Measurements from ENCODE around the gene GPR89A. TPM values are rescaled to one million over a fixed set of nuclear protein-coding genes. Genes with fewer than 3 reads are reported as not detected.
"Not testable (repeated sequence)": the region's sequence is repeated elsewhere in the genome, so short reads cannot be mapped to it uniquely, and the experiment has no call there.

Gene GPR89A
- 43.9 and 52.4 TPM in 2 replicates for total RNA-seq
- polyA plus RNA-seq (2012), result 16.6 TPM

DNA sequence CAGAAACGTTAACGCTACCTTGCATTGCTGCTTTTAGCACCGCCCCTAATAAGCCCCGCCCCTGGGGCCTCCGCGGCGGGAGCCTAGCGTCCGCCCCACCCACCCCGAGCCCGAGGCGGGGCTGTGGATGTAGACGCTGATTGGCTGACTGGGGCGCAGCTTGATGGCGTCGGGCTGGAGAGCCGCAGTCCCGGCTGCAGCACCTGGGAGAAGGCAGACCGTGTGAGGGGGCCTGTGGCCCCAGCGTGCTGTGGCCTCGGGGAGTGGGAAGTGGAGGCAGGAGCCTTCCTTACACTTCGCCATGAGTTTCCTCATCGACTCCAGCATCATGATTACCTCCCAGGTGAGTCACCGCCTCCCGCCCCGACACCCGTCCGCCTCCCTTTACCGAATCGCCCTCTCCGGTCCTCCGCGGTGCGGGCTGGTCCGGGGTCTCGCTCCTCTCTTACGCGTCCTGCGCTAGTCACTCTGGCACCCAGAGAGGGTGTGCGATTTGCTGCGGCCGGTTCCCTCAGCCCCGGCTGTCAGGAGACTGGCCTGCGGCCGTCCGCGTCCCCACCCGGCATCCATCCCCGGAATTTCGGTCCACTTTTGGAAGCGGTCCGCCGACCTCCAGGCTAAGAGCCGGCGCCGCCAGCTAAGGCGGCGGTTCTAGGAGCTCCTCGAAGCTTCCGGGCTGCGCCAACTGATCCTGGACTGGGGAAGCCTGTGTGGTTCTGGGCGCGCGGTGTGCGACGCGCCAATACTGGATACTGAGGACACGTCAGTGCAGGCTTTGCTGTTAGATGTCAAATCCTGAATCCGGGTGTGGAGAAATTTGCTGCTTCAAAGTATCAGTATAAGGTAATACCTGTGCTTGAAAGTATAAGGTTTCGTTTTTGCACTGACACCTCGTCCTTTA is at the start of gene GPR89A:
Gene GPR89A, plus strand, starts transcription at position 156 of the 901 bp plus-strand sequence. Its CDS starts 146 bp downstream, at position 302.
- DNase-seq (ENCODE audit: low read depth), result peak; percentile 92

DNA sequence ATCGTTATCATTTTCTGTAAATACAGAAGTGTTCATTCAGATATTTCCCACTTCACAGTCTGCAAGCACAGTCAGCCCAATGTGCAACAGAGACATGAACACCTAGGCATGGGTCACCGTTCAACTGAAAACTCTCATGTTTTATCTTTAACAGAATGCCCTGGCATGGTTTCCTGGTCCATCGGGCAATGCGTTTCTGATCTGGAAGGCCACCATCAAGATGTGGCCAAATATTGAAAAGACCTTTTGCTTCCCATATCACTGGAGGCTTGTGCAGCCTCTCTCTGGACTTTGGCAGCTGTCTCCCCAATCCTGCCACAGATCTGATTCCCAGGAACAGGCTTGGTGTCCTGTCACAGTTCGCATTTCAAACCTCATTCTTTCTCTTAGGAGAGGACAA is 21.0 kb upstream of the GPR89A start:
- peak; percentile 1 for DNase-seq (ENCODE audit: low read depth)

GRCh38 chr1:145590806-145591205 is 17.0 kb upstream of the GPR89A start:
- not testable (repeated sequence) for DNase-seq (ENCODE audit: low read depth)

DNA sequence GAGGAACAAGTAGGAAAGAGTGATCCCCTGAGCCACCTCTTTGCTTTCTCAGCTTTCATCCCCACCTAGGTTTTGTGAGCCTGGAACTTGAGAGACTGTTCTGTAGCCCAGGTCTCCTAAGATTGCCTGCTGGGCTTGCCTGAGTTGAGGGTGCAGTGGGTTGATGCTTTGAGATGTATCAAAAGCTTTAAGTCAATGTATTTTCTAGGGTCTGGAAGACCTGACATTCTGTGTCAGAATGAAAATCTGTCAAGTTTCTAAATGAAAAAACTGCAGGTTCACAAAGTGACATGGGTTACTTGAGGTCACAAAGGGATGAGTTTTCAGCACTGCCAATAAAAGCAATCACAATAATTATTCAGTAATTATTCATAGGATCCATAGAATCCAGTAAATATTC is 15.4 kb upstream of the GPR89A start:
- DNase-seq (ENCODE audit: low read depth), result not testable (repeated sequence)

DNA sequence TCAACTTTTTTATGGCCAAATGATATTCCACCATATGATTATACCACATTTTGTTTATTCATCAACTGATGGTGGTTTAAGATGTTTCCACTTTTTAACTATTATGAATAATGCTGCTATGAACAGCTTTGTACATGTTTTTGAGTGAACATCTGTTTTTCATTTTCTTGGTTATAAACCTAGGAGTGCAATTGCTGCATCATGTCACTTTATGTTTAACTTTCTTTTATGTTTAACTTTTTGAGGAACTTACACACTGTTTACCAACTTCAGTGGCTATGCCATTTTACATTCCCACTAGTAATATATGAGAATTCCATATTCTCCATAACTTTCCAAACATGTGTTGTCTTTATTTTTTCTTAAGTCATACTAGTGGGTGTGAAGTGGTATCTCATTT is 12.4 kb upstream of the GPR89A start:
- not testable (repeated sequence) for DNase-seq (ENCODE audit: low read depth)

- not testable (repeated sequence) for DNase-seq (ENCODE audit: low read depth)
These were observed 11.6 kb upstream of the GPR89A start for GRCh38 chr1:145596236-145596635.

DNA sequence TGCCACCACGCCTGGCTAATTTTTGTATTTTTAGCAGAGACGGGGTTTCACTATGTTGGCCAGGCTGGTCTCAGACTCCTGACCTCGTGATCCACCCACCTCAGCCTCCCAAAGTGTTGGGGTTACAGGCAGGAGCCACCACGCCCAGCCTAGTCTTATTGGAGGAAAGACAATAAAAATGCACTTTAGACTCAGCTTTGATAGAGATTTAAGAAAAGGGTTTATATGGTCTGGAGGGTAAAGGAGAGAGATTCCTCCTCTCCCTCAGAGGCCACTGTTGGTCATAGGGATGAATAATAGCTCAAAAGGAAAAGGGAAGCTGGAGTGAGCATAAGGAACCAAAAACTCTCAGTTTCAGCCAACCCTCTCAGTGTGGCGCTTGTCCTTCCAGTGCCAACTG is 8.4 kb upstream of the GPR89A start:
- not testable (repeated sequence) for DNase-seq (ENCODE audit: low read depth)

- no peak for DNase-seq (ENCODE audit: low read depth)
These were observed 6.2 kb upstream of the GPR89A start for GRCh38 chr1:145601593-145601992.

DNA sequence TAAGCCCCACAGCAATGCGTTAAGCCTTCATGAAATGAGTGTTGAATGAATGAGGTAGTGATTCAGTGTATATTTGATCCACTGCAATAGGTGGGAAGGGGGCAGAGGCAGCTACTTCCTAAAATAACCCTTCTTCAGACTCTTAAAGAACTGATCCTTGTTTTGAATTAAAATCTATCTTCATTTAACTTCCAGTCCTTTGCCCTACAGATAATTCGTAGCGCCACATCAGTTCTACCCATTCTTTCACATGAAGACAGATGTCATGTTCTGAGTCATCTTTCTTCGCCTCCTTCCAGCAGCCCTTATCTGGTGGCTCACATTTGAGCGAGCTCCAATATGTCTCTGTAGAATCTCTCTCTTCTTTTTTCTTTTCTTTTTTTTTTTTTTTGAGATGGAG is 948 bp upstream of the GPR89A start:
- DNase-seq (ENCODE audit: low read depth), result not testable (repeated sequence)

DNA sequence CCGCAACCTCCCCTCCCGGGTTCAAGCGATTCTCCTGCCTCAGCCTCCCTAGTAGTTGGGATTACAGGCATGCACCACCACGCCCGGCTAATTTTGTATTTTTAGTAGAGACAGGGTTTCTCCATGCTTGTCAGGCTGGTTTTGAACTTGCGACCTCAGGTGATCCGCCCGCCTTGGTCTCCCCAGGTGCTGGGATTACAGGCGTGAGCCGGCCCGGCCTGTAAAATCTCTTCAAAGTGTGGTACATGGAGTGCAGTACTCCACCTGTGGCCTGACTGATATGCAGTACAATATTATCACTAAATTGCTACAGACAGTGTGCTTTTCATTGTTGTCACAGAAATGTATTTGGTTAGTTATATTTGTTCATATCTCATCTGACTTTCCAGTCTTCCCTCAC is 499 bp upstream of the GPR89A start:
- not testable (repeated sequence) for DNase-seq (ENCODE audit: low read depth)

- not testable (repeated sequence) for DNase-seq (ENCODE audit: low read depth)
These were observed 3.0 kb downstream of the GPR89A start for GRCh38 chr1:145610744-145611143.

GRCh38 chr1:145620073-145620472 is 12.3 kb downstream of the GPR89A start:
- DNase-seq (ENCODE audit: low read depth), result not testable (repeated sequence)

- DNase-seq (ENCODE audit: low read depth), result not testable (repeated sequence)
These were observed 14.4 kb downstream of the GPR89A start for GRCh38 chr1:145622177-145622576.

DNA sequence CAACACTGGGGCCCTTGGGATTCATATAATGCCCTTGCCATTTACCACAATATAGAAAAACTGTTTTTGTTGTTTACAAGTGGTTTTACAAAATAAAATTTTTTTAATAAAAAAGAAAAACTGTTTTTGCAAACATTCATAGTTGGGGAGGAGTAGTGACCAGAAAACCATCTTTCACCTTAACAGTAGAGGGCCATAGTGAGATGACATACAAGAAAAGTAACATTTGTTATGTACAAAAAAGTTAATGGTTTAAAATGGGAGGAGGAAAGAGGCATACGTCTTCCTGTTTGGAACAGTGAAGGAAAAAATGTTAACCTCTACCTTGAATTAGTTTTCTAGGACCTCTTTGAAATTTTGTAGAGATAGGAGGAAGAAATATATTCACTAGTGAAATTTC is 28.4 kb downstream of the GPR89A start:
- DNase-seq (ENCODE audit: low read depth), result not testable (repeated sequence)

DNA sequence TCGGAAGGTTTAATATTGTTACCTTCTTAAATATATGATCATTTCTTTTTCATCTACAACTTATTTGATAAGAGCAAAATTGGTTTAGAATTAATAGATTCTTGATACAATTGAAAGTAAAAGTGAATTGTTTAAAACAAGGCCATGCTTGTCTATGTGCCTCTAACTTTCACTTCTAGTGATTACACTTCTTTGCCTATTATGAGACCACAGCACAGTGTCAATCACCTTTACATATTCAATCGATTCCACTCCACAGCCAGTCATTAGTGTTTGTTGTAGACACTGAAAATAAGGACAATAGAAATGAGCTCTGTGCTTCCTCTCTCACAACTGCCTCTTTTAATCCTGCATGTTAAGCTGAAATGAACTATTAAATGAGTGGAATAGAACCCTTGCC is 34.1 kb downstream of the GPR89A start:
- DNase-seq (ENCODE audit: low read depth), result not testable (repeated sequence)

DNA sequence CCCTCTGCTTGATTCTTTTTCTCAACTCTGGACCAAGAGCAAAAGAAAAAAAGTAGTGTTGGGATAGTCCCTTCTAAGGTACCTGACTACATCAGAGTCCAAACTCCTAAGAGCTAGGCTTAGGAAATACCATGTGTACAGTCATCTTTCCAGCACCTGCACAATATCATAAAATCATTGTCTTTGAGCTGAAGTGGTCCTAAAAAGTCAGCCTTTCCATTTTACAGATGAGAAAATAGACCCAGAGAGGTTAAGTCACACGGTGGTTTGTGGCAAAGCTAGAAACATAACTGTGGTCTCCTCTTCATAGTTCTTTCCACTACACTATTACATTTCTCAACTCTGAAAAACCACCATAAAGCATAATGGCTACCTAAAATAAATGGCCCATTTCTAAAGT is 36.2 kb downstream of the GPR89A start:
- not testable (repeated sequence) for DNase-seq (ENCODE audit: low read depth)

DNA sequence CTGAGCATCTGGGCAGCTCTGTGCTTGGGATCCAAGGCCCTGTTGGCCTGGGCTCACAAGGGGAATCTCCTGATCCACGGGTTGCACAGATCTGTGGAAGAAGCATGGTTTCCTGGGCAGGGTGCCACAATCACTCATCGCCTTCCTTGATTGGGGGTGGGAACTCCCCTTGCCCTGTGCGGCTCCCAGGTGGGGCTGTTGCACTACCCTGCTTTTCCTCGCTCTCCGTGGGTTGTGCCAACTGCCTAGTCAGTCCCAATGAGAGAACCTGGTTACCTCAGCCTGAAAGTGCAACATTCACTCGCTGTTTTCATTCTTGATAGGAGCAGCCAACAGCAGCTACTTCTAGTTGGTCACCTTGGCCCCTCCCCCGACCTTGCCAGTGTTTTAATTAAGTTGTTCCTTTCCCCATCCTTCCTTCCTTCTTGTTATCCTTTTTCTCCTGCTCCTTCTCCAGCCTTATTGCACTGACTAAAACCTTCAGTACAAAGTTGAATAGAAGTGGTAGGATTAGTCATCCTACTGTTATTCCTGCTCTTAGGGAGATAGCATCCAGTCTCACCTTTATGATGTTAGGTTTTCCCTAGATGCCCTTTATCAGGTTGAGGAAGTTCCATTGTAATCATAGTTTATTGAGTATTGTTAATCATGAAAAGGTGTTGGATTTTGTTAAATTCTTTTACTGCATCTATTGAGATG is 48.6 kb downstream of the GPR89A start:
- not testable (repeated sequence) for DNase-seq (ENCODE audit: low read depth)

GRCh38 chr1:145662502-145662901 is 54.7 kb downstream of the GPR89A start:
- DNase-seq (ENCODE audit: low read depth), result not testable (repeated sequence)

GRCh38 chr1:145665015-145665414 is 57.2 kb downstream of the GPR89A start:
- not testable (repeated sequence) for DNase-seq (ENCODE audit: low read depth)

DNA sequence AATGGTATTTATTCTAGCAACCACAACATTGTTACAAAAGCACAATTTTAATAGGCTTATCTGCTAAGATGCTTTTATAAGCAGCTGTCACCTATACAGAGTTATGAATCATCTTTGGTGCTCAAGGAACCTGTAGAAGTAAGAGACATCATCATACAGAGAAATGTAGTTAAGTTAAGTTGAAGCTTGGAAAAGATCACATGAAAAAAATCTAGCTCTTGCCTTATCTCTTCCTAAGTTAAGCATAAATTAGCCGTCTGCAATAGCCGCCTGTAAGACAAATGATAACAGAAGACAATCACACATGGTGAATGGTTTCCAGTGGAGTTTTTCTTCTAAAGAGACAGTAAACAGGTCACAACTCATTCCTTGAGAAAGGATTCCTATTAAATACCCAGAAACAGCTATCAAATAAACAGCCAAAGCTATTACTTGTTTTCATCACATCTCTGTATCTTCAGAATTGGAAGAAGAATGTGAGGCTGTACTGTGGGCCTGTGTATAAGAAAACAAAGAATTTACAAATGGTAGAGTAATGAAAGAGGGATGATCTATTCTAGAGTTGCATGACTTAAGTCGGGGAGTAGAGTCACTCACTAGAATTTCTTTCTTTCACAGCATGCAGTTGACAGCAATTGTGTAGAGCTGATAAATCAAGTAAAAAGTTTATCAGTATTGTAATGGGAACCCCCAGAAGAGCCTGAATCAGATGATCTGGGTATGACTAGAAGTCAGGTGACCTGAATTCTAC is 63.4 kb downstream of the GPR89A start:
- DNase-seq (ENCODE audit: low read depth), result not testable (repeated sequence)

DNA sequence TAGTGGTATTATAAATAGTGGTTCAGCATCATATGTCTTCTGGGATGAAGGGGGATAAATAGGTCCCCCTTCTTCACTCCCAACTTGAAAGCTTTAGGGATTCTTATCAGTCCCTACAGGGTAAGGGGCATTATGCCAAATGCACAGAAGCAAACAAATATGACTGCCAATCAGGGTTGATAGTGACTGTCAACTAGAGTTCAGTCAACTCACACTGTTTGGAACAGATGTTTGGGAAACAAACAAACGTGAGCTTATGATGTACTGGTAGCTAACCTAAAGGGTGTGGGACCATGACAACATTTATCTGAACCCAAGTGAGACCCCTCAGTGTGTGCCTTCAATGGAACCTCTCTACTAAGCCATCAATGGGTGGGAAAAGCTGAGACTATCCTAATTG is 65.4 kb downstream of the GPR89A start:
- not testable (repeated sequence) for DNase-seq (ENCODE audit: low read depth)

All from myocyte (in vitro differentiated cells).